ENCODE data around the gene ADIG. TPM values are rescaled to one million over a fixed set of nuclear protein-coding genes. Genes with fewer than 3 reads are reported as not detected.

Gene ADIG
- total and polyA plus RNA-seq, 2 of the 13 experiments (the other 11 are each of a cell fraction or from before 2014, with no cell fraction given) = 0.15 TPM; not detected in 1

DNA sequence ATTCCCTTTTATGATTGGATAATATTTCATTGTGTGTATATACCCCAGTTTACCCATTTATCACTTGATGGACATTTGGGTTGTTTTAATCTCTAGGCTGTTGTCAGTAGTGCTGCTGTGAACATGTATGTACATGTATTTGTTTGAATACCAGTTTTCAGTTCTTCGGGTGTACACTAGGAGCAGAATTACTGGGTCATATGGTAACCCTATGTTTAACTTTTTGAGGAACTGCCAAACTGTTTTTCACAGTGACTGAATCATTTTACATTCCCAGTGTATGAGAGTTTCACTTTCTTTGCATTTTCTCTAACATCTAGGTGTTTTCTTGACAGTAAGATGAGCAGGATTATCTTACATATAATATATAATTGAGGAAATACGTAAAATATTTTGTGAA is 44.7 kb upstream of the ADIG start:
- H3K27me3 ChIP-seq (ENCODE audit: control insufficient read depth in 1 of 2, insufficient read depth in 2 of 2, low read length in 2 of 2) = no peaks in the 10 kb centered on the region
- POLR2A ChIA-PET = no interaction called here
- intact Hi-C loops (cut with micrococcal nuclease; ENCODE audit: unreplicated experiment) (no loop called here), in situ Hi-C loops (cut with HindIII; ENCODE audit: extremely low pct_ligation_motif_present, low pct_unique_long_range_greater_than_20kb) (no loop called here)
- H3K9ac ChIP-seq (ENCODE audit: insufficient read depth, low read depth, low read length) = no peak overlapping the region
- H3K9me3 ChIP-seq (ENCODE audit: low read length) = no peaks in the 10 kb centered on the region
- no TSS peak for BruUV-seq (replicated peaks)
- H2AFZ ChIP-seq (ENCODE audit: low read length) = no peak overlapping the region
- 99% methylated on average over 2 of the region's 2 CpGs for WGBS (ENCODE audit: low lambda C conversion rate)
- H3K27ac ChIP-seq (ENCODE audit: extremely low read length, insufficient read depth, low read length) = no peak overlapping the region
- H3K79me2 ChIP-seq (ENCODE audit: insufficient read depth, low read length) = no peaks in the 10 kb centered on the region
- peaks cover 34 to 73% of the 10 kb centered on the region in 2 experiments for H3K36me3 ChIP-seq (replicated peaks in 1 of 2; ENCODE audit: control insufficient read depth in 1 of 2, insufficient read depth in 2 of 2, low read length in 2 of 2)
- H3K4me3 ChIP-seq (replicated peaks in 1 of 3; ENCODE audit: insufficient read depth in 1 of 3, low read depth in 2 of 3, low read length in 3 of 3) = no peak overlapping the region
- no peak for DNase-seq (ENCODE audit: low spot score)
- TF ChIP-seq ZFP1 (CRISPR knock-in tag; IDR thresholded peaks at IDR 0.05) = no peak
- TF ChIP-seq EEA1 (CRISPR knock-in tag; IDR thresholded peaks at IDR 0.05; ENCODE audit: borderline replicate concordance) = no peak
- TF ChIP-seq HMG20A (CRISPR knock-in tag; IDR thresholded peaks at IDR 0.05; ENCODE audit: borderline replicate concordance) = no peak
- TF ChIP-seq ELF4 (CRISPR knock-in tag; IDR thresholded peaks at IDR 0.05; ENCODE audit: borderline replicate concordance) = no peak
- TF ChIP-seq, protein P1, sequence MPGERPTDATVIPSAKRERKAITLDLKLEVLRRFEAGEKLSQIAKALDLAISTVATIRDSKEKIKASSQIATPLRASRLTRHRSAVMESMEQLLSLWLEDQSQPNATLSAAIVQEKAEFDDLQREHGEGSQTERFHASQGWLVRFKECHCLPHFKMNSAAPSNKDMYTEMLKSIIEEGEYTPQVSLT (CRISPR knock-in tag; IDR thresholded peaks at IDR 0.05; ENCODE audit: borderline replicate concordance, low read depth) = no peak
- no peak for TF ChIP-seq MXI1 (IDR thresholded peaks at IDR 0.05; ENCODE audit: borderline replicate concordance, low read depth, low read length)
- TF ChIP-seq, protein P2, sequence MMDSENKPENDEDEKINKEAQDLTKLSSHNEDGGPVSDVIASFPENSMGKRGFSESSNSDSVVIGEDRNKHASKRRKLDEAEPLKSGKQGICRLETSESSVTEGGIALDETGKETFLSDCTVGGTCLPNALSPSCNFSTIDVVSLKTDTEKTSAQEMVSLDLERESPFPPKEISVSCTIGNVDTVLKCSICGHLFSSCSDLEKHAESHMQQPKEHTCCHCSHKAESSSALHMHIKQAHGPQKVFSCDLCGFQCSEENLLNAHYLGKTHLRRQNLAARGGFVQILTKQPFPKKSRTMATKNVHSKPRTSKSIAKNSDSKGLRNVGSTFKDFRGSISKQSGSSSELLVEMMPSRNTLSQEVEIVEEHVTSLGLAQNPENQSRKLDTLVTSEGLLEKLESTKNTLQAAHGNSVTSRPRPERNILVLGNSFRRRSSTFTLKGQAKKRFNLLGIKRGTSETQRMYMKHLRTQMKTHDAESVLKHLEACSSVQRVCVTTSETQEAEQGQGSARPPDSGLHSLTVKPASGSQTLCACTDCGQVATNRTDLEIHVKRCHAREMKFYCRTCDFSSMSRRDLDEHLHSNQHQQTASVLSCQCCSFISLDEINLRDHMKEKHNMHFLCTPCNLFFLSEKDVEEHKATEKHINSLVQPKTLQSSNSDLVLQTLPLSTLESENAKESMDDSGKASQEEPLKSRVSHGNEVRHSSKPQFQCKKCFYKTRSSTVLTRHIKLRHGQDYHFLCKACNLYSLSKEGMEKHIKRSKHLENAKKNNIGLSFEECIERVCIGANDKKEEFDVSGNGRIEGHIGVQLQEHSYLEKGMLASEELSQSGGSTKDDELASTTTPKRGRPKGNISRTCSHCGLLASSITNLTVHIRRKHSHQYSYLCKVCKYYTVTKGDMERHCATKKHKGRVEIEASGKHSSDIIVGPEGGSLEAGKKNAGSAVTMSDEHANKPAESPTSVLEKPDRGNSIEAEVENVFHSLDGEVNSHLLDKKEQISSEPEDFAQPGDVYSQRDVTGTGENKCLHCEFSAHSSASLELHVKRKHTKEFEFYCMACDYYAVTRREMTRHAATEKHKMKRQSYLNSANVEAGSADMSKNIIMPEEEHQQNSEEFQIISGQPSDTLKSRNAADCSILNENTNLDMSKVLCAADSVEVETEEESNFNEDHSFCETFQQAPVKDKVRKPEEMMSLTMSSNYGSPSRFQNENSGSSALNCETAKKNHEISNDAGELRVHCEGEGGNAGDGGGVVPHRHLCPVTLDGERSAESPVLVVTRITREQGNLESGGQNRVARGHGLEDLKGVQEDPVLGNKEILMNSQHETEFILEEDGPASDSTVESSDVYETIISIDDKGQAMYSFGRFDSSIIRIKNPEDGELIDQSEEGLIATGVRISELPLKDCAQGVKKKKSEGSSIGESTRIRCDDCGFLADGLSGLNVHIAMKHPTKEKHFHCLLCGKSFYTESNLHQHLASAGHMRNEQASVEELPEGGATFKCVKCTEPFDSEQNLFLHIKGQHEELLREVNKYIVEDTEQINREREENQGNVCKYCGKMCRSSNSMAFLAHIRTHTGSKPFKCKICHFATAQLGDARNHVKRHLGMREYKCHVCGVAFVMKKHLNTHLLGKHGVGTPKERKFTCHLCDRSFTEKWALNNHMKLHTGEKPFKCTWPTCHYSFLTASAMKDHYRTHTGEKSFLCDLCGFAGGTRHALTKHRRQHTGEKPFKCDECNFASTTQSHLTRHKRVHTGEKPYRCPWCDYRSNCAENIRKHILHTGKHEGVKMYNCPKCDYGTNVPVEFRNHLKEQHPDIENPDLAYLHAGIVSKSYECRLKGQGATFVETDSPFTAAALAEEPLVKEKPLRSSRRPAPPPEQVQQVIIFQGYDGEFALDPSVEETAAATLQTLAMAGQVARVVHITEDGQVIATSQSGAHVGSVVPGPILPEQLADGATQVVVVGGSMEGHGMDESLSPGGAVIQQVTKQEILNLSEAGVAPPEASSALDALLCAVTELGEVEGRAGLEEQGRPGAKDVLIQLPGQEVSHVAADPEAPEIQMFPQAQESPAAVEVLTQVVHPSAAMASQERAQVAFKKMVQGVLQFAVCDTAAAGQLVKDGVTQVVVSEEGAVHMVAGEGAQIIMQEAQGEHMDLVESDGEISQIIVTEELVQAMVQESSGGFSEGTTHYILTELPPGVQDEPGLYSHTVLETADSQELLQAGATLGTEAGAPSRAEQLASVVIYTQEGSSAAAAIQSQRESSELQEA (CRISPR knock-in tag; IDR thresholded peaks at IDR 0.05; ENCODE audit: not compliant biosample characterization) = no peak
- TF ChIP-seq, protein P3, sequence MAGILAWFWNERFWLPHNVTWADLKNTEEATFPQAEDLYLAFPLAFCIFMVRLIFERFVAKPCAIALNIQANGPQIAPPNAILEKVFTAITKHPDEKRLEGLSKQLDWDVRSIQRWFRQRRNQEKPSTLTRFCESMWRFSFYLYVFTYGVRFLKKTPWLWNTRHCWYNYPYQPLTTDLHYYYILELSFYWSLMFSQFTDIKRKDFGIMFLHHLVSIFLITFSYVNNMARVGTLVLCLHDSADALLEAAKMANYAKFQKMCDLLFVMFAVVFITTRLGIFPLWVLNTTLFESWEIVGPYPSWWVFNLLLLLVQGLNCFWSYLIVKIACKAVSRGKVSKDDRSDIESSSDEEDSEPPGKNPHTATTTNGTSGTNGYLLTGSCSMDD (CRISPR knock-in tag; IDR thresholded peaks at IDR 0.05) = no peak
- no peak for TF ChIP-seq ESRRA (CRISPR knock-in tag; IDR thresholded peaks at IDR 0.05; ENCODE audit: low read depth)
- TF ChIP-seq ZNF841 (CRISPR knock-in tag; IDR thresholded peaks at IDR 0.05; ENCODE audit: borderline replicate concordance) = no peak
- H4K20me1 ChIP-seq (ENCODE audit: insufficient read depth, low read length) = no peaks in the 10 kb centered on the region
- no peaks in the 10 kb centered on the region for H3K4me1 ChIP-seq (ENCODE audit: insufficient read depth, low read length)
- no peak for ATAC-seq
- H3K4me2 ChIP-seq (ENCODE audit: low read depth, low read length) = no peak overlapping the region
- FAIRE-seq = no peak
- CTCF ChIA-PET (ENCODE audit: low intra/inter-chr PET ratio, low total read pairs) = no interaction called here

All from HepG2 (cell line).